ENCODE data around the gene PIP4P1.

Gene PIP4P1

GRCh38 chr14:20498622-20499021, 37.4 kb upstream of the PIP4P1 start:
- TF ChIP-seq, protein P1, sequence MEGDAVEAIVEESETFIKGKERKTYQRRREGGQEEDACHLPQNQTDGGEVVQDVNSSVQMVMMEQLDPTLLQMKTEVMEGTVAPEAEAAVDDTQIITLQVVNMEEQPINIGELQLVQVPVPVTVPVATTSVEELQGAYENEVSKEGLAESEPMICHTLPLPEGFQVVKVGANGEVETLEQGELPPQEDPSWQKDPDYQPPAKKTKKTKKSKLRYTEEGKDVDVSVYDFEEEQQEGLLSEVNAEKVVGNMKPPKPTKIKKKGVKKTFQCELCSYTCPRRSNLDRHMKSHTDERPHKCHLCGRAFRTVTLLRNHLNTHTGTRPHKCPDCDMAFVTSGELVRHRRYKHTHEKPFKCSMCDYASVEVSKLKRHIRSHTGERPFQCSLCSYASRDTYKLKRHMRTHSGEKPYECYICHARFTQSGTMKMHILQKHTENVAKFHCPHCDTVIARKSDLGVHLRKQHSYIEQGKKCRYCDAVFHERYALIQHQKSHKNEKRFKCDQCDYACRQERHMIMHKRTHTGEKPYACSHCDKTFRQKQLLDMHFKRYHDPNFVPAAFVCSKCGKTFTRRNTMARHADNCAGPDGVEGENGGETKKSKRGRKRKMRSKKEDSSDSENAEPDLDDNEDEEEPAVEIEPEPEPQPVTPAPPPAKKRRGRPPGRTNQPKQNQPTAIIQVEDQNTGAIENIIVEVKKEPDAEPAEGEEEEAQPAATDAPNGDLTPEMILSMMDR (conservative IDR thresholded peaks at IDR 0.05), result no peak
- no peak overlapping the region for H3K27ac ChIP-seq

DNA sequence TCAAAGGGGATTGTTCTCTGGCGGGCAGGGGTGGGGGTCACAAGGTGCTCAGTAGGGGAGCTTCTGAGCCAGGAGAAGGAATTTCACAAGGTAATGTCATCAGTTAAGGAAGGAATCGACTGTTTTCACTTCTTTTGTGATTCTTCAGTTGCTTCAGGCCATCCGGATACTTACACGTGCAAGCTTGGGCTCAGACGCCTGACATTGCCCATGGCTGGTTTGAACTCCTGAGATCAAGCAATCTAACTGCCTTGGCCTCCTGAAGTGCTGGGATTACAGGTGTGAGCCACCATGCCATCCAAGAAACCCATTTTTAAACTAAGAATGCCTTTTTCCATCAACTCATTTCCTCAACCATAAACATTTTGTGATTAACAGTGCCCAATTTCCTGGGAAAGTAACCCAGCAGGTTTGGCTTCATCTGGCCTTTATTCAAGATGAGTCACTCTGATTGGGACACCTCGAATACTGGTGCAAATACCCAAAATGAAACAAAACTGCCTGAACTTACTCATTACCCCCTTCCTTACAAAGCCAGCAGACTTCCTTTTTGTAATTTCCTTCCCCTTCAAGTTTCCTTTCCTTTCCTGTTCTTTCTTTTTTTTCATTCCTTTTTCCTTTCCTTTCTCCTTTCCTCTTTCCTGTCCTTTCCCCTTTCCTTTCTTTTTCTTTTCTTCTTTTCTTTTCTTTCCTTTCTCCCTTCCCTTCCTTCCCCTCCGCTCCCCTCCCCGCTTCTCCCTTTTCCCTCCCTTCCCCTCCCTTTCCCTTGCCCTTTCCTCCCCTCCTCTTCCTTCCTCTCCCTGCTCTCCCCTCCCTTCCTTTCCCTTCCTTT, 33.9 kb upstream of the PIP4P1 start:
- TF ChIP-seq, protein P1 (conservative IDR thresholded peaks at IDR 0.05), result no peak
- no peak overlapping the region for H3K27ac ChIP-seq

GRCh38 chr14:20493634-20494033, 32.4 kb upstream of the PIP4P1 start:
- TF ChIP-seq, protein P1 (conservative IDR thresholded peaks at IDR 0.05), result no peak
- H3K27ac ChIP-seq, result no peak overlapping the region

- H3K27ac ChIP-seq, result no peak overlapping the region
- TF ChIP-seq, protein P1 (conservative IDR thresholded peaks at IDR 0.05), result no peak
Observed at GRCh38 chr14:20492486-20492885, 31.3 kb upstream of the PIP4P1 start.

GRCh38 chr14:20490563-20490962, 29.3 kb upstream of the PIP4P1 start:
- H3K27ac ChIP-seq, result no peak overlapping the region
- TF ChIP-seq, protein P1 (conservative IDR thresholded peaks at IDR 0.05), result no peak

- H3K27ac ChIP-seq, result no peak overlapping the region
- TF ChIP-seq, protein P1 (conservative IDR thresholded peaks at IDR 0.05), result no peak
Observed at GRCh38 chr14:20489093-20489994, 28.1 kb upstream of the PIP4P1 start.

GRCh38 chr14:20487396-20487725, 26.1 kb upstream of the PIP4P1 start:
- no peak overlapping the region for H3K27ac ChIP-seq
- TF ChIP-seq, protein P1 (conservative IDR thresholded peaks at IDR 0.05), result no peak
